DMS53 treated with DMSO at 0.1 percent for 48 hours (cell line): ENCODE measurements around the gene SMG6.
"Not testable (repeated sequence)": the region's sequence is repeated elsewhere in the genome, so short reads cannot be mapped to it uniquely, and the experiment has no call there.

ENCODE experiments used
- DNase-seq: peaks from one replicate; lab custom pipeline; 2025; ENCODE audit not compliant: unreplicated experiment; lab: John Stamatoyannopoulos, UW

SMG6 gene

DNA sequence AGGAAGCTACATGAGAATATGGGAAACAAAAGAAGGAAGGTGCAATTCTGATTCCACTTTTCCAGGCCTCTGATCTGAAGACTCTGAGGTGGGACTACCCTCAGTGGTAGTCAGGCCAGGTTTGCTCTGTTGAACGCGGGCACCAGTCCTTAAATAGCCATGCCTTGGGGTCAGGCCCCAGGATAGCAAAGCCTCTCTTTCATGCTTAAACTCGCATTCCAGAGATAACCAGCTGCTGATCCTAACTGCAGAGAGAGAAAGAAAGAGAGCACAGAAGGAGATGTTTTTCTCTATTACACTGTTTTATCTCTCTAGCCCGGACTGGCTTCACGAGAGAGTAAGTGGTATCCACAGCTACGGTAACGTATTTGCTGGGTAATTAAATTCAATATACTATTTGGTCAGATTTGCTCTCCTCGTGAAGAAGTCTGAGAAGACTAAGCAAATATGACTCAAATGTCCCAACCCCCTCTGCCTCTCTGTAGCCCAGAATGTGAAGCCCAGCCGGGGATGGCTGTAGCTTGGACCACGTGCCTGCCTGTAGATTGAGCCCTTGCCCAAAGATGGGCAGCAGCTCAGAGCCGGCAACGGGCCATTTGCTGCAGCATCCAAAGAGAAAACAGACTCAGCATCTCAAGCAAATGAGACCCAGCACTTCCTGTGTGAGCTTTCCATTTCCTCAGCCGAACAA lies 122.2 kb downstream of the SMG6 start:
- DNase-seq = no peak

DNA sequence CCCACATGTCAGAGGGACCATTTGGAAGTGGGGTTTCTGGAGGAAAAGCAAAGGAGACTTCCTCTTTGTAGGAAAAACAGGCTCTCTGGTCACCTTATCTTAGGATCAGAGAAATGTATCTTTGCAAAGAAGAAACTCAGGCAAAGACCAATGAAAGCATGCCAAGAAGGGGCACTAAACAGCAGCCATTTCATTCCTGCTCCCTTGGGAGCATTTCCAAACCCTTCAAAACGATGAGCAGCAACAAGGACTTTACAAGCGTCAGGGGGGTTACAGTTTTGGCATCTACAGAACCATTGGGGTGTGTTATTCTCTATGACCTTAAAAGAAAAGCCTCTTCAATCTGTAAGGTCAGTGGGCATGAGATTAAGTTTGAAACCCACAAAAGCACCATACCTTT lies 122.8 kb downstream of the SMG6 start:
- no peak for DNase-seq

DNA sequence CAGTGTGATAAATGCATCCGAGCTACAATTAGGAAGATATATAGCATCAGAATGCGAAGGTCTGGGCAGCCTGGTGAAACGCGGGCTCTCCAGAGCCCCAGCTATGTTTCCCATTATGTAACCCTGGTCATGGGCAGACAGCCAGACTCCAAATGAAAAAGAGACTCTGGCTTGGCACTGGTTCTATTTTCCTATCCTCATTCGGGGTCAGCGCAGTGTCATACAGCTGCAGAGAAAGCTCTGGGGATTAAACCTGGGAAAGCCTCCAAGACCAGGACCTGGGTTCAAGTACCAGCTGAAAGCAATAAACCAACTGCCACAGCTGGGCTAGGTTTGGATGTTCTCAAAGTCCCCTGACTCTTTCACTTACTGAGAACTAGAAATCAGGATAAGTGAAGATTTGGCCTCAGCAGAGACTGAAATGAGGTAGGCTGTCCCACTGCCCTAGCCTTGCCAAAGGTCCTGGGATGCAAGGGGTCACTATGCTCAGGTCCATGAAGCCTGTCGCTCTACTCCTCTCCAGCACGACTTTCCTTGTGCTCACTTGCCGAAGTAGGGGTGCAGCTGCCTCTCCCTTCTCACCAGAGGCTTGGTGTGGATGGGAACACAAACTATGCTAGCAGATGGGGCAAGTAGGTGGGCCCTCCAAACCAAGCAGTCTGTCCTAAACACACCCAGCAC lies 123.8 kb downstream of the SMG6 start:
- no peak for DNase-seq

DNA sequence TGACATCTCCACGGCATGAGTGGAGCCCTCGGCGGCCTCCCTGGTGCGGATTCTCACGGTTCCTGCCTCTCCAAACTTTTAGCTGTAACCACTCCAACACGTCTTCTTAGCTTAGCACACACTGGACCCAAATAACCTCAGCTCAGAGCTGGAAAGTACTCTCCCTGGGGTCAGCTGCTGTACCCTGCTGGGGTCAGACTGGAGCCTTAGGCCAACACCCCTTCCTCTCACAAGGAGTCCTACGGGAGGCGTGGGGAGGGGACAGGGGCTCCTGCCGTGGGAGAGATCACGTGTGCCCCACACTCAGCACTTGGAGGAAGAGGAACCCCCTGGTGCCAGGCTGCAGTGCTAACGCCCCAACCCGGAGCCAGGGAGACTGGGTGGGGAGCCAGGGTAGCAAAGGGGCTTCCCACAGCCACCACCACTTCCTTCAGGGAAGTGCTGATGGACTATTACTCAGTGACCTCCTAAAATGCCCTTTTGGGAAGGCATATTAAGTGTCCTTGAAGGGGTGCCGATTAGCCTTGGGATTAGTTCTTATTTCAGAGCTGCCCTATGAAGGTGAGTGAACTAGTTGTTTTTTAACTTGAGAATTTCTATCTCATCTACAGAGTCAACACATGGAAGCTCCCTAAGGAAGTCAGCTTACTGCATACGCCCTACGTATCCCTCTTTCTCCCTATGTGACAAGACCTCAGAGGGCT lies 124.6 kb downstream of the SMG6 start:
- DNase-seq = no peak

DNA sequence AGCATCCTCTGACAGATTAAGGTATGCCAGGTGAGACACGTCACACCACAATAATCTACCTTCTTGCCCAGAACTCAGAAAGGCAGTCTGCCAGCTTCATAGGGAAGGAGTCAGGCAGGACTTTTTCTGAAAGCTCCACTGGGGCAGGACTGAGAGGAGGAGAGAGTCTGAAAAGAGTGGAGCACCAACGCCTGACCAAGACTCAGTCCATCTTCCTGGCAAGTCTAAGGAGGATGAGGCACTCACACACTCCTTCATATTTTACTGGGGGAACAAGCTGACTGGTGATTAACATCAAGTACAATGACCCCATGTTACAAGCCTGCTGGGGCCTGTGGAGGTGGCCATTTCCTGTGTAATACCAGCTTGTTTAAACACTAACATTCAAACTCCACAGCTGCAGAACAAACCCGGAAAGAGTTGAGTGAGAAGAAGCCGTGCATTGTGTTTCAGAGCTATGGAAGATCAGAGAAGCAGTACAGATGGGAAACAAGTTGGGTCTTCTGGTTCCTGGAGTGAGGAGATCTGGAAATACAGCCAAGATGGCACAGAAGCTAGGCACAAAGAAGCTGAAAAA lies 126.3 kb downstream of the SMG6 start:
- DNase-seq = peak; percentile 9

DNA sequence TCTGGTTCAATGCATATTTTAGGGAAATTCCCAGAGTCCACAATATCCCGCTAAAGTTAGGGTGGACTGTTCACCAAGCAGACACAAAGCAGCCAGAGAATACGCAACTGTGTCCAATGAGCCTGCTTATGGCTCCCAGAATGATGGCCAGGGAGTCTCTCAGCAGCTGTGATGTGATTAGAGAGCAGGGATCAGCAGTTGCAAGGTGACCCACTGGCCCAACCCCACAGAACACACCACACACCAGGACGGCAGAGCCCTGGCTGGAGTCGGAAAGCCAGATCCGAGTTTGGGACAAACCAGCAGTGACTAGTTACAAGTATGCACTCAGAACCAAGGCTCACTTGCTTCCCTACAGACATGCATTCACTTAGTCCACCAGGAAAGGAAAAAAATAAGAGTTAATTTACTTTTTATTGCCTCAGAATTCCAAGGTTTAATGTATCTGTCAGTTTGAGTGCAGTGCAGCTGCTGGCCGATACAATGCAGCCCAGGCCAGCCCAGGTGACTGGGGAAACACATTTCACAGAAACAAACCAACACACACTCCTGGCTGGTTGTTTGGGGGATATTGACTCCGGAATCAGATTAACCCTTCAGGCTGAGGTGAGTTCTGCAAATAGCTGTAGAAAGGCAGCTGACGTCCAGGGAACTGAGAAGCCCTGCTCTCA lies 127.0 kb downstream of the SMG6 start:
- no peak for DNase-seq

DNA sequence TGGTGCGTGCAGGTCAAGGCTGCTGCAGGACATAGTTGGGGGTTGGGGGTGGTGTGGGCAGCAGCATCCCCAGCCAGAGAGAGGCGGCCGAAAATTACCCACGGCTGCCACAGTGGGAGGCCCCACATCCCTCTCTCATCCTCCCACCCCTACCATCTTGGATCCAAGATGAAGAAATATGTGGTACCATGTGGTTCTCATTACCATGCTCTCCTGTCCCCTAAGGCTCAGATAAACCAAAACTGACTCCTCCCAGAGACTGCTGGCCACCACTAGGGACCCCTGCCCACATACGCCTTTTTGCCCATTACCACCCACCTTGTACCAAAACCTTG lies 128.3 kb downstream of the SMG6 start:
- no peak for DNase-seq

DNA sequence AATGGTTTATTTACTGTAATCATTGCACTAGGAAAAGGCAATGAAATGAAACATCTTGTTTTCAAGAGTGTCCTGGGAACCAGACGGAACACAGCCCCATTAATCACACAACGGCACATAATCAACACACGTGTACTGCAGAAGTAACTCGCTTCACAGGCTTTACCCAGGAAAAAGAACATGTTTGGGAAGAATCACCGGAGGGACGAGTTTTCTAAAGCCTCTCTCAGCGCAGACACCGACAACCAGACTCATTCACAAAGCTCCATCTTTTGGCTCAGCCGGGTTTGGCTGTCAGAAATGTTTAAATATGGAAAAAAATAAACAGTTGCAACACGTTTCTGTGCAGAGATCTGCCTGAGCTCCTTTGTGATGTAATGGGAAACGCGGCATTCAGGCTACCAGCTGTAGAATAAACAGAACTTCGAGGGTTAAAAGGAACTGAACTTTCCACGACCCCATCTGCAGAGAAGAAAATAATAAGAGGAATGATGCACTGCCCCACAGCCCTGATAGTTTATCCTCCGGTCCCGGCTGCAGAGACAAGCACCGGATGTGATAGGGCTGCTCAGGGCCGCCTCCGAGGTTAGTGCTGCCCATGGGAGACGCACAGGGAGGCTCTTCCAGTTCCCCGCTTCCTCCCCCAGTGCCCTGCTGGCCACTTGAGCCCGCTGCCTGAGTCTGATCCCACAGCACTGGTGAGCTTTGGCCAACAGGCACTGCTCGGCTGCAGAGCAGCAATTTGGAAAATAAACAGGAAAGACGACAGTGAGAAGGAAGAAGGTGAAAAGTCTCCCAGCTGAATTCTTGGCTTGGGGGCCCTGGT lies 128.9 kb downstream of the SMG6 start:
- DNase-seq = no peak

DNA sequence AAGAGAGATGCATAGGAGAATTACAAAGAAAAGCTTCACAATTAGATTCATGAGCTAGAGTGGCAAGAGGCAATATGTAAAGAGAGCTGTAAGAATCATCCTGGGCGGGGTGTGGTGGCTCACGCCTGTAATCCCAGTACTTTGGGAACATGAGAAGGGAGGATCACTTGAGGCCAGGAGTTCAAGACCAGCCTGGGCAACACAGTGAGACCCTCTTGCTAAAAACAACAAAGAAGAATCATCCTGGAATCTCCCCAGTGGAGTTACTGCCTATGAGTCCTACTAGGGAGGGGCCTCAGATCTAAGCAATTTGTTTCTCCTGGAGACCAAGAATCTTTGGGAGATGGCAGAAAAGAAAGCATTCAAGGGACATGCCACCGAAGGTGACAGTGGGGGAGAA lies 129.6 kb downstream of the SMG6 start:
- no peak for DNase-seq

DNA sequence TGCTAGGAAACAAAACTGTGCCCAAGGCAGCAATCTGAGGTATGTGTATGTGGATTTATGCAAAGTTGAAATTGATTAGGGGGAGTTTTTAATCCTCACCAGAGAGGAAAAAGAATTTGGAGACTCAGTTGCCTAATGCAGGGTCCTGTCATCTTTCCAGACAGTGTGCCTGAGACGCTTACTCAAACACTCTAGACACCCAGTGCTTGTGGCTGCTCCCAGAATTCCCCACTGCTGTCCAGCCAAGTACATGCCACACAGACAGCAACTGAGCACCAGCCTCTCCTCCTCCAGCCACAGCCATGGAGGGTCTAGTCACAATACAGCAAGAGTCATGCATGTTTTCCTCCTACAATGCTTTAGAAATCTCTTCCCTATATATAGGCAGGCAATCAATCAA lies 130.6 kb downstream of the SMG6 start:
- no peak for DNase-seq

DNA sequence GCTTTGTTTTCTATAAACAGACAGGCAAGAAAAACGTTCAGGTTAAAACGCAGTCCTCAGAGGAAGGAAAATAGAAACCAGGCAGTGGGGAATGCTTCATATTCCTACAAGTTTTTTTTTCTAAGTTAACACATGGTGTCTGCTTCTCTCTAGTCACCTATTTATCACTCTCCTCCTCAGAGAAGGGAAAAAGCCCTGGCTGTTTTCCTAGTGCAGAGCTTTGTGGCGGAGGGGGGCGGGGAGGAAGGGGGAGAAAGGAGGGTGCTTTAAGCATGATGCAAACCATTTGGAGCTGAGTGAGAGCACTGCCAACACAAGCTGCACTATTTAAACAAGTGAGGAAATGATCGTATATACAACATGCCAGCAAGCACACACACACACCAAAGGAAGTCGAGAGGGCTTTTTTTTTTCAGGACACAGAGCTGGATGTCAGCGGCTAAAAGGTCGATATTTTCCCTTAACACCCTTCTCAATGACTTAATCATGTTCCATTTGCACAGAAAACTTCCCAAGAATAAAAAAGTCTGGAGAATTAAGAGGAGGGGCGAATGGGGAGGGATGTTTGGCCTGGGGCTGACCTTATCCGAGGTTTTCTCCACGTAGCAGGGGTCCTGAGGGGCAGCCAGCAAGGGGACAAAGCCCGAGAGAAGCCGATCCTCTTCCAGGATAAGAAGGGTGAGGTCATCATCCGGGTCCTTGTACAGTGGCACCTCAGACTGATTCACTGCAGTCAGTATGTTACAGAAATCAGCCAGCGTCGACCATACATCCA lies 131.3 kb downstream of the SMG6 start:
- no peak for DNase-seq

DNA sequence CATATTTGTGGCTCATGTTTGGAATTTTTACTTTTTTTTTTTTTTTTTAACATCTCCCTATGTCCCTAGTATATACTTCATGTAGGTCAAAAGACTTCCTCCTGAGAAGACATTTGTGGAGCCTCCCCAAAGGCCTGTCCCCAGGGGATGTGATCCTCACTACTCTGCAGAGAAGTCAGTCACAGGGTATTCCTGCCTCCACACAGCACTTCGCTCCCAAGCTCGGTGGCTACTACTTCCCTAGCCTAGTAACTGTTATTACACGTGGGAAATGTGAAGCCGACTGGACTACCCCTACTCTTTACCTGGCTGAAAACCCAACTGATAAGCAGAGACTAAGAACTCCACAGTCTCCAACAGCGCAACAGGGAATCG lies 131.9 kb downstream of the SMG6 start:
- DNase-seq = no peak

DNA sequence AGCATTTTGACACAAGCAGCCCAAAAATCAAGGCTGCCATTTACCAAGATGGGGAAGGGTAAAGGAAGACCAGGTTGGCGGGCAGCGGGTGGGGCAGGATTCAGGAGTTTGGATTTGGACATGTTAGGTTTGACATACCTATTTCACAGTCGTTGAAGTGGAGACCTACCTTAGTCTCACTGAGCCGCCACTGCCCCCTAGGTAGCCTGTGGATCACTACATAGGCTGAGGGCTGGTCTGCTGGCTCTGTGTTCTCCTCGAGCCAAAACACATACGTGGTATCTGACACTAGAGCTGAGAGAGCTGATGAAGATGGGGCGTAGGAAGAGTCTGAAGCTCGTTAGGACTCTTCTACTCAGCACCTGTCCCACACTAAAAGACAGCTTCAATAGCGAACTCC lies 133.6 kb downstream of the SMG6 start:
- no peak for DNase-seq

DNA sequence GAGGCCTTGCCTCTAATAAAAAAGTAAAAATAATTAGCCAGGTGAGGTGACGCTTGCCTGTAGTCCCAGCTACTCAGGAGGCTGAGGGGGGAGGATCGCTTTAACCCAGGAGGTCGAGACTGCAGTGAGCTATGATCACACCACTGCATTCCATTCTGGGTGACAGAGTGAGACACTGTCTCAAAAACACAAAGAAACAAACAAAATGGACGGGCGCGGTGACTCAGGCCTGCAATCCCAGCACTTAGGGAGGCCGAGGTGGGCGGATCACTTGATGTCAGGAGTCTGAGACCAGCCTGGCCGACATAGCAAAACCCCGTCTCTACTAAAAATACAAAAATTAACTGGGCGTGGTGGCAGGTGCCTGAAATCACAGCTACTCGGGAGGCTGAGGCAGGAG lies 137.9 kb downstream of the SMG6 start:
- not testable (repeated sequence) for DNase-seq

DNA sequence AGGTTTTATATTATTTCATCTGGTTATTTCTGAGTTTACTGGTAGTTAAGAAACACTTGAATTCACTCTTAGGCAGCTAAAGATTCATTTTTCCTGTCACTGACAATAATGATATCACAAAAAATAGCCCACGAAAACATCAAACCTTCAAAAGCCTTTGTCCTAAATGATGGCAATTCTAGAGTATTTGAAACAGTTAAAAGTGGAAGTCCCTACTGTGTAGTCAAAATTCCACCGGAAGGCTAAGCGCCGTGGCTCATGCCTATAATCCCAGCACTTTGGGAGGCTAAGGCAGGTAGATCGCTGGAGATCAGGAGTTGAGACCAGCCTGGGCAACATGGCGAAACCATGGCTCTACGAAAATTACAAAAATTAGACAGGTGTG lies 145.2 kb downstream of the SMG6 start:
- DNase-seq = no peak

DNA sequence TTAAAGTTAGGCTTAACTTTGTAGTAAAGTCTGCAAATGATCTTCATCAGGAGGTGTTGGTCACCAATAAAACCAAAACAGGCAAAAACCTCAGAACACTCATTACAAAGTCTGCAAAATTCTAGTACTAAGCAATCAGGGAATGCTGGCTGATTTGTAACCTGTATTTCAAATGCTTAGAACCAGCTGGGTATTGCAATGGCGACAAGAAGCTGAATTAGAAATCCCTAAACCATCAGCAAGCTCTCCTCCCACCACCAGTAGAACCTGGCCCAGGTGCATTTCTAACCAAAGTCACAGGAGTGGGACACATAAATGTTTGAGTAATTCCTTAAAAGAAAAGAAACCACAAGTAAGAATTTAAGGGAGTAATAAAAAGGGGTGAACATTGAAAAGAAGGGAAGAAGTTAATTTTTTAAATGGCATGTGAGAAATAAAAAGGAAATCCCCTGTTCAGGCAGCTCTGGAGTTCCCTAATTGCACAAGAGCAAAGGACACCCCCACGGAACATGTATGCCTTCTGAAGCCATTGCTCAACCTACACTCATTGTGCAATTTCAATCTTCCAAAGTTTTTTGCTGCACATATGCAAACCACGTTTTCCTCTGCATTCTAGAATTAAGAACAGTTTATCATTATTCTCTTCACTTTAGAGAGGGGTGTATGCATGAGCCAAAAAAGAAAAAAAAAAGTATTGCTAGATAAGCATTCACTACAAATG lies 145.8 kb downstream of the SMG6 start:
- DNase-seq = no peak

DNA sequence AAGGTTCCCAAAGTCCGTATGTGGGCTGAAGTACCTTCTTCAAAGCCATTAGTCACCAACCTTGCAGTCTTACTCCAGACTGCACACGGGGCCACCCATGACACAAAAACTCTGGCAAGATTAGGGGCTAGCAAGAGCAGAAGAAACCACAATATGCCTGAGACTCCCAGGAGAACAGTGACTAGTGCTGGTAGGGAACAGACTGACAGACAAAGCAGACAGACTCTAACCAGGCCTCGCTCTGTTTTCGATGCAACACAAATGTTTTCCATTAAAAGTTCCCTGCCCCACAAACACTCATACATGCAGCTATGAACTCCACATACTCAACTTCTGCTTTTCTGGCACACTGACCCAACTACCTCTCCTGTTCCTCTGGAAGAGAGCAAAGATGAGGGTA lies 146.5 kb downstream of the SMG6 start:
- no peak for DNase-seq

DNA sequence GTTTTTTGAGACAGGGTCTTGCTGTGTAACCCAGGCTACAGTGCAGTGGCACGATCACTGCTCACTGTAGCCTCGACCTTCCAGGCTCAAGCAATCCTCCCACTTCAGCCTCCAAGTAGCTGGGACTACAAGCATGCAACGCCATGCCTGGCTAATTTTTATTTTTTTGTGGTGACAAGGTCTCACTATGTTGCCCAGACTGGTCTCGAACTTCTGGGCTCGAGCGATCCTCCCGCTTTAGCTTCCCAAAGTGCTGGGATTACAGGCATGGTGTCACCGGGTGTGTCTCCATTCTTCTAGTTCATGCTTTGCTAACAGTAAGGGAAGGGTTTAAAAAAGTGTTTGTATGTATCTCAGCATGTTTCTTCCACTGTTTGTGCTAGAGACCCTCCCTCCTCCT lies 146.9 kb downstream of the SMG6 start:
- DNase-seq = no peak

DNA sequence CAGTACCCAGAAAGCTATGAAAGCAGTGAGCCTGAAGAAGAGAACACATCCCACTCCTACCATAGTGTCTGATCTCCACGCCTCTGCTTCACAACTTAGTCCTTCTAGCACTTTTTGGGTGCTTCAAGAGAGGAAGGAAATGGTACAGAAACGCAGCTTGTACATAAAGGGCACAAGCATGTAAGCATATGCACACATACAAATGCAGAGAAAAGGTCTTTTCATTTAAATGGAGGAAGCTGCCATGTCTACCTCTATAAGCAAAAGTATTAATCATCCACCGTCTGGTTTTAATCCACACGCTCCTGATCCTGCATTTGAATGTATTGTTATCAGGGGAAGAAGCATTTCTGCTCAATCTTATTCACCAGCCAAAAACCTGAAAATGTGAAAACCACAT lies 148.0 kb downstream of the SMG6 start:
- no peak for DNase-seq
